Hepatocyte (in vitro differentiated cells): ENCODE results near the gene ERVW-1.

ENCODE experiments used
- CTCF ChIP-seq: fragments of 200-600 bp; sonication (generic); IDR thresholded peaks from 2 replicates; pipeline ENCODE4 v1.5.1; 2016; ENCODE audit warnings: antibody characterized with exemption, mild to moderate bottlenecking; ENCODE audit not compliant: poor library complexity
- EZH2phosphoT487 ChIP-seq: fragments of 200-600 bp; sonication (generic); IDR thresholded peaks from one replicate; pipeline ENCODE4 v1.6.1; 2018; ENCODE audit warnings: antibody characterized with exemption, mild to moderate bottlenecking, low read depth, moderate library complexity; ENCODE audit not compliant: unreplicated experiment, severe bottlenecking

- TF ChIP-seq CTCF (no peak), EZH2phosphoT487 (no peak)
Measured at GRCh38 chr7:92503767-92504166, 26.0 kb upstream of the ERVW-1 start.
